Sigmoid colon (tissue), 7 donors: Measurements from ENCODE around the gene KLK2. TPM values are rescaled to one million over a fixed set of nuclear protein-coding genes. Genes with fewer than 3 reads are reported as not detected.
A peak's percentile ranks its signal among the peaks of the same experiment; 100 is the strongest.
"Not testable (repeated sequence)": the region's sequence is repeated elsewhere in the genome, so short reads cannot be mapped to it uniquely, and the experiment has no call there.

Experiments
- DNase-seq: peaks from one replicate; pipeline ENCODE4 v3.0.0-alpha.2; 2019
- H3K27ac ChIP-seq, 4 donors: fragments of 200-600 bp; sonication (generic); one replicate each; pipeline ENCODE4 v1.5.1; 2016 to 2019; ENCODE audit warnings: mild to moderate bottlenecking in 1 of 4
- H3K27me3 ChIP-seq, 3 donors: fragments of 200-600 bp; sonication (generic); one replicate each; pipeline ENCODE4 v1.5.1; 2019; ENCODE audit warnings: mild to moderate bottlenecking in 1 of 3
- H3K36me3 ChIP-seq, 4 donors: fragments of 200-600 bp; sonication (generic); one replicate each; pipeline ENCODE4 v1.5.1; 2016 to 2019
- H3K4me1 ChIP-seq, 4 donors: fragments of 200-600 bp; sonication (generic); one replicate each; pipeline ENCODE4 v1.5.1; 2017 to 2019
- H3K4me3 ChIP-seq, 4 donors: fragments of 200-600 bp; sonication (generic); one replicate each; pipeline ENCODE4 v1.5.1; 2017 to 2019; ENCODE audit warnings: mild to moderate bottlenecking in 2 of 4, moderate library complexity in 1 of 4
- H3K9me3 ChIP-seq, 4 donors: fragments of 200-600 bp in 3 of 4; sonication (generic) in 3 of 4; one replicate each; pipeline versions ENCODE4 v1.5.1 to v1.6.1; 2013 to 2019
- CTCF ChIP-seq, 4 experiments: fragments of 450-650 bp in 3 of 4; fragments of 200-600 bp in 1 of 4; IDR thresholded peaks; one replicate each; pipeline ENCODE4 v1.5.1; 2016 to 2019; ENCODE audit warnings: antibody characterized with exemption in 4 of 4, mild to moderate bottlenecking in 3 of 4, moderate library complexity in 2 of 4
- EP300 ChIP-seq, 4 donors: sonication (generic); formaldehyde crosslinking; IDR thresholded peaks; one replicate each; pipeline ENCODE4 v1.6.1; 2017; ENCODE audit warnings: antibody characterized with exemption in 4 of 4
- POLR2A ChIP-seq, 2 donors: fragments of 450-650 bp; IDR thresholded peaks; one replicate each; pipeline ENCODE4 v1.6.1; 2016; ENCODE audit warnings: antibody characterized with exemption in 2 of 2, mild to moderate bottlenecking in 2 of 2, moderate library complexity in 2 of 2
- POLR2AphosphoS5 ChIP-seq, 4 donors: sonication (generic); formaldehyde crosslinking; IDR thresholded peaks; one replicate each; pipeline ENCODE4 v1.6.1; 2017; ENCODE audit warnings: antibody characterized with exemption in 4 of 4
- WGBS, 2 donors: extraction: QIAGEN DNeasy Blood & Tissue Kit; methylation state at CpG; one replicate each; pipeline ENCODE4 v1.1.7; 2013; 5-methylcytosine and 5-hydroxymethylcytosine counted together
- intact Hi-C: fragments of 100-400 bp; cut with DNase I; formaldehyde crosslinking; loops from one replicate; pipeline ENCODE4 v1.15.1; 2023
- polyA plus RNA-seq, 3 donors: library from polyadenylated mRNA; stranded (reverse); fragments of 200-250 nt; gene quantifications; one replicate each; pipeline ENCODE4 v1.2.3, GENCODE V29; 2013
- total RNA-seq, 4 donors: library from RNA; depleted of rRNA; stranded (reverse); fragments of >200 nt; gene quantifications; one replicate each; pipeline ENCODE4 v1.1.0, GENCODE V29; 2016
- donor health status: healthy with polysubstance abuse.
- donor health status: Bipolar disorder and iron deficiency.
- donor health status: healthy.

The KLK2 gene
- total and polyA plus RNA-seq, 7 donors = 0.28 TPM; not detected in 6

DNA sequence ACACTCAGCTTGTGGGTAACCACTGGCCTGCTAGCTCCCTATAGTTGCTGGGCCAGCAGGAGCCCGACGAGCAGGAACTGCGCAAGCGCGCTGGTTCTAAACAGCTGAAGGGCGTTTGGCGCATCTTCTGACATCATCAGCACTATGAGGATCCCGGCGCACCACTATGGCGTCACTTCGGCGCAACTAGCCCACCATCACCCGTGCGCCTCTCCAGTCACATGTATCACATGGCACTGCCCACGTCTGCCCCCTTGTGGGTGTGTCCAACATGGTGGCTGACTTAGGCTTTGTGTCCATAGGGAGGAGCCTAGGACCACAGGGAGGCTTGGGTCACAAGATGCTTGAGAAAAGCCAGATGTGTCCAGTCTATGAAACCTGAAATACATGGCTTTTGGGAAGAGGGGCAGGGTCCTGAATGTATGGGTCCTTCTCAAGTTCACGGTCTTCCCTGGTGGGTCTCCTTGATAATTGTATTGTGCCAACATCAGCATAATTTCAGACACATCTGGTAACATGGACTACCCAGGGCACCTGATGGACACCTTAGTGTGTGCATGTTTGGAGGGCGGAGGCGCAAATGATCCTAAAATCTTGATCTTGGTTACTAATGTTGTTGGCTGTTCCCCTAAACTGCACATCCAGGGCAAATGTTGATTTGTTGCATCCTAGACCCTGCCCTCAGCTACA is 20.0 kb downstream of the KLK2 start:
- intact Hi-C loops = no loop called here
- no peak overlapping the region for H3K4me3 ChIP-seq
- no peak overlapping the region for H3K27ac ChIP-seq
- no peaks in the 10 kb centered on the region for H3K36me3 ChIP-seq
- DNase-seq = no peak
- H3K4me1 ChIP-seq = peaks cover 0 to 6% (median 2%) of the 10 kb centered on the region in 4 donors
- H3K27me3 ChIP-seq = peaks cover 0 to 12% (median 0%) of the 10 kb centered on the region in 3 donors
- no peak for TF ChIP-seq POLR2A (IDR thresholded peaks at IDR 0.05)
- no peak for TF ChIP-seq POLR2AphosphoS5 (IDR thresholded peaks at IDR 0.05)
- TF ChIP-seq CTCF (IDR thresholded peaks at IDR 0.05) = no peak
- no peak for TF ChIP-seq EP300 (IDR thresholded peaks at IDR 0.05)
- 92 to 93% methylated on average over 18 of the region's 18 CpGs for WGBS, 2 donors
- H3K9me3 ChIP-seq = no peaks in the 10 kb centered on the region

GRCh38 chr19:50894478-50895356 is 21.5 kb downstream of the KLK2 start:
- intact Hi-C loops = no loop called here
- Histone ChIP-seq H3K4me3 (no peak overlapping the region), H3K9me3 (no peaks in the 10 kb centered on the region), H3K27me3 (peaks cover 0 to 12% (median 0%) of the 10 kb centered on the region in 3 donors), H3K36me3 (no peaks in the 10 kb centered on the region), H3K4me1 (peaks cover 0 to 6% (median 2%) of the 10 kb centered on the region in 4 donors), H3K27ac (no peak overlapping the region)
- TF ChIP-seq POLR2A (IDR thresholded peaks at IDR 0.05) = no peak
- peak in 1 of 4 donors; percentile 27 for TF ChIP-seq POLR2AphosphoS5 (IDR thresholded peaks at IDR 0.05)
- TF ChIP-seq CTCF (IDR thresholded peaks at IDR 0.05) = no peak
- no peak for TF ChIP-seq EP300 (IDR thresholded peaks at IDR 0.05)
- WGBS, 2 donors = 57 to 69% methylated on average over 10 of the region's 10 CpGs
- peak; percentile 84 for DNase-seq

DNA sequence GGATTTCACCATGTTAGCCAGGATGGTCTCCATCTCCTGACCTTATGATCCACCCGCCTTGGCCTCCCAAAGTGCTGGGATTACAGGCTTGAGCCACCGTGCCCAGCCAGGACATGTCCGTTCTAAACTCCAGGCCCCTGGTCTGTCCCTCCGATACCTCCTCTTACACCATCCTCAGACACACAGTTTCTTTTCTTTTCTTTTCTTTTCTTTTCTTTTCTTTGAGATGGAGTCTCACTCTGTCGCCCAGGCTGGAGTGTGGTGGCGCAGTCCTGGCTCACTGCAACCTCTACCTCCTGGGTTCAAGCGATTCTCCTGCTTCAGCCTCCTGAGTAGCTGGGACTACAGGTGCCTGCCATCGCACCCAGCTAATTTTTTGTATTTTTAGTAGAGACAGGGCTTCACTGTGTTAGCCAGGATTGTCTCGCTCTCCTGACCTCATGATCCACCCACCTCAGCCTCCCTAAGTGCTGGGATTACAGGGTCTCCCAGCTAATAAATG is 22.9 kb downstream of the KLK2 start:
- H3K27ac ChIP-seq = not testable (repeated sequence)
- WGBS, 2 donors = 89 to 93% methylated on average over 9 of the region's 9 CpGs
- H3K27me3 ChIP-seq = peaks cover 0 to 12% (median 0%) of the 10 kb centered on the region in 3 donors

GRCh38 chr19:50896591-50897190 is 23.5 kb downstream of the KLK2 start:
- WGBS, 2 donors = 73 to 80% methylated on average over 6 of the region's 6 CpGs
- TF ChIP-seq CTCF (IDR thresholded peaks at IDR 0.05) (no peak), POLR2A (IDR thresholded peaks at IDR 0.05) (no peak), POLR2AphosphoS5 (IDR thresholded peaks at IDR 0.05) (no peak), EP300 (IDR thresholded peaks at IDR 0.05) (no peak)
- Histone ChIP-seq H3K4me3 (no peak overlapping the region), H3K27ac (no peak overlapping the region), H3K27me3 (peaks cover 0 to 13% (median 0%) of the 10 kb centered on the region in 3 donors), H3K36me3 (no peaks in the 10 kb centered on the region), H3K9me3 (no peaks in the 10 kb centered on the region), H3K4me1 (peaks cover 0 to 4% (median 0%) of the 10 kb centered on the region in 4 donors)
- intact Hi-C loops = no loop called here
- no peak for DNase-seq

More for the DNA sequence above, 22.9 kb downstream of the KLK2 start:
- H3K9me3 ChIP-seq, H3K36me3 ChIP-seq, H3K4me3 ChIP-seq, intact Hi-C loops, H3K4me1 ChIP-seq, DNase-seq: not testable (repeated sequence)
